Measurements from ENCODE around the gene PCNX1.

Gene PCNX1

GRCh38 chr14:70889555-70889954 lies 17.7 kb upstream of the PCNX1 start:
- DNase-seq, result no peak

GRCh38 chr14:70890826-70891659 lies 16.2 kb upstream of the PCNX1 start:
- no peak for DNase-seq

- DNase-seq, result no peak
Observed at GRCh38 chr14:70891737-70892136, 15.5 kb upstream of the PCNX1 start.

GRCh38 chr14:70893062-70893845 lies 14.0 kb upstream of the PCNX1 start:
- DNase-seq, result no peak

GRCh38 chr14:70893858-70894291 lies 13.4 kb upstream of the PCNX1 start:
- no peak for DNase-seq

- DNase-seq, result no peak
Observed at GRCh38 chr14:70894868-70895267, 12.4 kb upstream of the PCNX1 start.

- no peak for DNase-seq
Observed at GRCh38 chr14:70896317-70896716, 10.9 kb upstream of the PCNX1 start.

GRCh38 chr14:70896981-70897380 lies 10.3 kb upstream of the PCNX1 start:
- DNase-seq, result no peak

- DNase-seq, result no peak
Observed at GRCh38 chr14:70897464-70897863, 9.8 kb upstream of the PCNX1 start.

GRCh38 chr14:70898111-70898745 lies 9.0 kb upstream of the PCNX1 start:
- DNase-seq, result no peak

- no peak for DNase-seq
Observed at GRCh38 chr14:70901269-70901668, 6.0 kb upstream of the PCNX1 start.

GRCh38 chr14:70902184-70902583 lies 5.1 kb upstream of the PCNX1 start:
- DNase-seq, result no peak

GRCh38 chr14:70904373-70904772 lies 2.9 kb upstream of the PCNX1 start:
- DNase-seq, result no peak

- DNase-seq, result no peak
Observed at GRCh38 chr14:70905301-70905700, 2.0 kb upstream of the PCNX1 start.

GRCh38 chr14:70906793-70907175 lies 475 bp upstream of the PCNX1 start:
- no peak for DNase-seq

GRCh38 chr14:70907996-70908934 lies 1.0 kb downstream of the PCNX1 start:
- DNase-seq, result peak; percentile 85

GRCh38 chr14:70908935-70909641 lies 1.8 kb downstream of the PCNX1 start:
- DNase-seq, result no peak

- DNase-seq, result no peak
Observed at GRCh38 chr14:70909733-70910614, 2.7 kb downstream of the PCNX1 start.

GRCh38 chr14:70915415-70915814 lies 8.2 kb downstream of the PCNX1 start:
- DNase-seq, result no peak

GRCh38 chr14:70916300-70916699 lies 9.0 kb downstream of the PCNX1 start:
- no peak for DNase-seq

- DNase-seq, result no peak
Observed at GRCh38 chr14:70916799-70917198, 9.5 kb downstream of the PCNX1 start.
